SK-N-SH treated with all-trans-retinoic acid at 6 μM for 48 hours (cell line): ENCODE data around the gene ASTN2.

Experiments
- ARNTL ChIP-seq: fragments of 450-650 bp; formaldehyde crosslinking; IDR thresholded peaks from 2 replicates; pipeline ENCODE4 v1.5.0; 2020; ENCODE audit warnings: low read depth, mild to moderate bottlenecking, moderate library complexity, borderline replicate concordance
- CREB5 ChIP-seq: fragments of 250-450 bp; sonication (Bioruptor Pico); IDR thresholded peaks from 2 replicates; pipeline ENCODE4 v1.5.1; 2020; ENCODE audit warnings: low read depth, mild to moderate bottlenecking, moderate library complexity
- CSRNP3 ChIP-seq: fragments of 250-450 bp; sonication (Bioruptor Pico); IDR thresholded peaks from 2 replicates; pipeline ENCODE4 v1.5.1; 2021; ENCODE audit warnings: mild to moderate bottlenecking, moderate library complexity
- ESRRG ChIP-seq: fragments of 250-450 bp; sonication (Bioruptor Pico); IDR thresholded peaks from 2 replicates; pipeline ENCODE4 v1.6.1; 2021; ENCODE audit warnings: mild to moderate bottlenecking
- GLIS3 ChIP-seq: fragments of 250-450 bp; sonication (Bioruptor Pico); IDR thresholded peaks from 2 replicates; pipeline ENCODE4 v1.5.0; 2020; ENCODE audit warnings: mild to moderate bottlenecking, moderate library complexity
- ISL1 ChIP-seq: fragments of 250-450 bp; sonication (Bioruptor Pico); IDR thresholded peaks from 2 replicates; pipeline ENCODE4 v2.1.2; 2022; ENCODE audit warnings: mild to moderate bottlenecking, moderate library complexity
- PATZ1 ChIP-seq: fragments of 250-450 bp; sonication (Bioruptor Pico); IDR thresholded peaks from 2 replicates; pipeline ENCODE4 v1.8.0; 2020; ENCODE audit warnings: mild to moderate bottlenecking, moderate library complexity, borderline replicate concordance
- RARB ChIP-seq: fragments of 250-450 bp; sonication (Bioruptor Pico); IDR thresholded peaks from 2 replicates; pipeline ENCODE4 v1.8.0; 2021; ENCODE audit warnings: mild to moderate bottlenecking, moderate library complexity
- TOX ChIP-seq: fragments of 250-450 bp; sonication (Bioruptor Pico); IDR thresholded peaks from 2 replicates; pipeline ENCODE4 v1.8.0; 2021; ENCODE audit warnings: mild to moderate bottlenecking, moderate library complexity, borderline replicate concordance
- TSHZ2 ChIP-seq: fragments of 250-450 bp; sonication (Bioruptor Pico); IDR thresholded peaks from 2 replicates; pipeline ENCODE4 v1.5.0; 2020; ENCODE audit warnings: mild to moderate bottlenecking, moderate library complexity
- ZFP3 ChIP-seq: fragments of 250-450 bp; sonication (Bioruptor Pico); IDR thresholded peaks from 2 replicates; pipeline ENCODE4 v1.5.0; 2020; ENCODE audit warnings: mild to moderate bottlenecking, moderate library complexity
- ZFP30 ChIP-seq: fragments of 450-650 bp; formaldehyde crosslinking; IDR thresholded peaks from 2 replicates; pipeline ENCODE4 v1.5.0; 2022; ENCODE audit warnings: mild to moderate bottlenecking, moderate library complexity
- ZNF8 ChIP-seq: fragments of 450-650 bp; formaldehyde crosslinking; IDR thresholded peaks from 2 replicates; pipeline ENCODE4 v1.5.0; 2020; ENCODE audit warnings: mild to moderate bottlenecking, moderate library complexity

- TF ChIP-seq GLIS3 (CRISPR knock-in tag) (no peak), ZNF8 (no peak), PATZ1 (CRISPR knock-in tag) (no peak), TOX (CRISPR knock-in tag) (no peak), ZFP30 (CRISPR knock-in tag) (no peak), CSRNP3 (CRISPR knock-in tag) (no peak), RARB (CRISPR knock-in tag) (no peak), ZFP3 (CRISPR knock-in tag) (no peak), ARNTL (CRISPR knock-in tag) (no peak), ESRRG (CRISPR knock-in tag) (no peak), CREB5 (CRISPR knock-in tag) (no peak), TSHZ2 (CRISPR knock-in tag) (no peak), ISL1 (CRISPR knock-in tag) (no peak)
These were observed 300.1 kb downstream of the ASTN2 start for GRCh38 chr9:117114768-117115167.
